Fibroblast of mammary gland (primary cell): ENCODE data around the gene TP53I11.

ENCODE experiments used
- DNase-seq: peaks from one replicate; pipeline ENCODE4 v3.0.0-alpha.2; 2010; ENCODE audit warnings: low read depth
- H3K4me3 ChIP-seq: 2 replicates; pipeline ENCODE4 v1.5.1; 2011; ENCODE audit warnings: low read depth, mild to moderate bottlenecking, low read length, moderate library complexity; ENCODE audit not compliant: control insufficient read depth
- TF ChIP-seq, protein P1 (sequence below): conservative IDR thresholded peaks from 2 replicates; pipeline ENCODE4 v1.5.1; 2011; ENCODE audit warnings: low read depth, low read length, inconsistent platforms; ENCODE audit not compliant: control insufficient read depth, insufficient read depth

Gene TP53I11

DNA sequence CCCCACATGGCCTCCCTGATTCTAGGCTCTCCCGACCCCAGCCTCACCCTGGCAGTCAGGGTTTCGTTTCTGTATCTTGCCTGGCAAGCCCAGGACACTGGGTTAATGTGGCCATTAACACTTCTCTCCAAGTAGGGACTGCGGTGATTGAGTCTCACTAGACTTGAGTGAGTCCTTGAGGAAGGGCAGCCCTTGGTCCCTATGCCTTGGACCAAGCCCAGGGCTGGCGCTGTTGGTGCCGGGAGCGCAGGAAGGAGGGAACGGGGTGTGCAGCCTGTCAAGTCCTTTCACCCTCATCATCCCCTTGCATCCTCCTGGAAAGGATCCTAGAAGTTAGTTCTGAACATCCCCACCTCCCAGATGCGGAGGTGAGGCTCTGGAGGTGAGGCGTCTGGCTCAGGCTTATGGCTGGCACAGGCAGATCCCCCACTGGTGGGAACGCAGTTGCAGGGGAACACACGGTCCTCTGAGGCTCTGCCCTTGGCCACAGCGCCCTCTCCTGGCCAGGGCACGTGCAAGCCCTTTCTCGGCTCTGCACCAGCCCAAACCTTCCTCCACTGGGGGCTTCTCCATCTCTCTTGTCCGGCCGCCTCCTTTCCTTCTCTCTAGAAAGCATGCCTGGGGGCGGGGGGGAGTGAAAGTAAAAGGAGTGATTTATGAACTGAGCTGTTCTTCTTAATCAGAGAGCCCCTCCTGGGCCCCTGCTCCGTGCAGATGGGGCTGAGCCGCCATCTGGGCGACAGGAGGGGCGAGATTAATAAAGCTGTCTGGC is 56.7 kb downstream of the TP53I11 start:
- no peak overlapping the region for H3K4me3 ChIP-seq
- TF ChIP-seq, protein P1, sequence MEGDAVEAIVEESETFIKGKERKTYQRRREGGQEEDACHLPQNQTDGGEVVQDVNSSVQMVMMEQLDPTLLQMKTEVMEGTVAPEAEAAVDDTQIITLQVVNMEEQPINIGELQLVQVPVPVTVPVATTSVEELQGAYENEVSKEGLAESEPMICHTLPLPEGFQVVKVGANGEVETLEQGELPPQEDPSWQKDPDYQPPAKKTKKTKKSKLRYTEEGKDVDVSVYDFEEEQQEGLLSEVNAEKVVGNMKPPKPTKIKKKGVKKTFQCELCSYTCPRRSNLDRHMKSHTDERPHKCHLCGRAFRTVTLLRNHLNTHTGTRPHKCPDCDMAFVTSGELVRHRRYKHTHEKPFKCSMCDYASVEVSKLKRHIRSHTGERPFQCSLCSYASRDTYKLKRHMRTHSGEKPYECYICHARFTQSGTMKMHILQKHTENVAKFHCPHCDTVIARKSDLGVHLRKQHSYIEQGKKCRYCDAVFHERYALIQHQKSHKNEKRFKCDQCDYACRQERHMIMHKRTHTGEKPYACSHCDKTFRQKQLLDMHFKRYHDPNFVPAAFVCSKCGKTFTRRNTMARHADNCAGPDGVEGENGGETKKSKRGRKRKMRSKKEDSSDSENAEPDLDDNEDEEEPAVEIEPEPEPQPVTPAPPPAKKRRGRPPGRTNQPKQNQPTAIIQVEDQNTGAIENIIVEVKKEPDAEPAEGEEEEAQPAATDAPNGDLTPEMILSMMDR = peak; percentile 79
- DNase-seq = peak; percentile 48

DNA sequence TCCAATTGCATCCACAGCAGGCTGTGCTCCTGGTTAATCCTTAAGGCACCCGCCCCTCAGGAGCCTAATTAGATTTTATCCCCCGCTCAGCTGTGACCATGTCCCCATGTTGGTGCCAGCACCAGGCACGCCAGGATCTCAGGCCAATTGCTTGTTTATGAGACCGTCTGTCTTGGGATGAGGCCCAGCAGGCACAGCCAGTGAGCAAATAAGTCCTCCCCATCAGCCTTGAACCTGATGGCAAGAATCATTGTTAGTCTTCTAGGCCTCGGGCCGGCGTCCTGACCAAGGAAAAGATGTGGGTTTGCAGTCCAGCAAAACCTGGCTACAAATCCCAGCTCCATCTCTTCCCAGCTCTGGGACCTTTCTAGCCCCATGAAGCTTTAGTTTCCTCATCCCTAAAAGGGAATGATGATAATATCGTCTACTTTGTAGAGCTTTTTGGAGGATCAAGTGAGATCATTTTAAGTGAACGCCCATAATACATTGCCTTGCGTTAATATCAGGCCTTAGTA is 57.3 kb downstream of the TP53I11 start:
- TF ChIP-seq, protein P1 = no peak
- DNase-seq = no peak
- no peak overlapping the region for H3K4me3 ChIP-seq

- H3K4me3 ChIP-seq = no peak overlapping the region
- DNase-seq = no peak
- TF ChIP-seq, protein P1 = no peak
Observed at GRCh38 chr11:44892843-44893242, 57.8 kb downstream of the TP53I11 start.

- no peak for DNase-seq
- H3K4me3 ChIP-seq = no peak overlapping the region
- TF ChIP-seq, protein P1 = no peak
Observed at GRCh38 chr11:44889266-44889665, 61.4 kb downstream of the TP53I11 start.

- DNase-seq = no peak
- H3K4me3 ChIP-seq = no peak overlapping the region
- TF ChIP-seq, protein P1 = no peak
Observed at GRCh38 chr11:44887636-44888035, 63.0 kb downstream of the TP53I11 start.

DNA sequence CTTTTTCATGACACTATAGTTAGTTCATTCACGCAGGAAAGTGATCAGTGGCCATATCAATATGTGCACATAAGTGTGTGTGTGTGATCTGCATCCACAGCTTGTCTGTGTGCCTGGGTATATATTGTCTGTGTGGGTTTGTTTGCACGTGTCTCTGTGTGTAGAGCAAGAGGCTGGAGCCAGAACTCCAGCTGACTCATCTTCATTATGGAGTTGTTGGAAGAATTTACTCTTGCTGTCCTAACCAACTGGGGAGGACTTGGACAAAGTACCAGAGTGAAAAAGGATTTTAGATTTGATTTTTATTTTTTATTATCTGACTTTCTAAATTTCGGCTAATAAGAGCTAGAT is 63.9 kb downstream of the TP53I11 start:
- TF ChIP-seq, protein P1 = no peak
- peak; percentile 64 for DNase-seq
- H3K4me3 ChIP-seq = no peak overlapping the region
